ENCODE measurements around the gene PIGV. TPM values are rescaled to one million over a fixed set of nuclear protein-coding genes. Genes with fewer than 3 reads are reported as not detected.
A peak's percentile ranks its signal among the peaks of the same experiment; 100 is the strongest.

Gene PIGV
- total RNA-seq, 2 experiments from 2014 or later = 3.8 to 4.7 TPM

- H3K27me3 ChIP-seq (ENCODE audit: control insufficient read depth in 1 of 2, insufficient read depth in 2 of 2, low read length in 2 of 2) = no peaks in the 10 kb centered on the region
- DNase-seq (peak in 4 of 14 experiments; percentile 23 to 64 (median 59)), ATAC-seq (ENCODE audit: poor library complexity) (no peak)
- TF ChIP-seq CTCF (IDR thresholded peaks at IDR 0.05) = no peak
- Mint-ChIP-seq H3K9me3 (no peaks in the 10 kb centered on the region), H3K4me3 (peak overlapping the region; percentile 98), H3K36me3 (ENCODE audit: low read depth) (peaks cover 47% of the 10 kb centered on the region), H3K4me1 (ENCODE audit: low read depth) (peaks cover 85% of the 10 kb centered on the region), H3K27me3 (no peaks in the 10 kb centered on the region), H3K27ac (peak overlapping the region; percentile 96)
- H3K4me3 ChIP-seq (ENCODE audit: low read length) = peak overlapping the region; percentile 84
- ChIA-PET CTCF (interaction anchor here (0.8 to 2.1 kb wide), 8 partner anchors 14 to 183 kb away, joined by 3 to 10 read pairs (median 4); no protein-coding TSS in a partner anchor), POLR2A (interaction anchor here (0.6 to 8.3 kb wide), 16 partner anchors 9 to 449 kb away, joined by 3 to 346 read pairs (median 5); partner anchors contain the start of genes ARID1A and GPATCH3)
- H3K9me3 ChIP-seq (ENCODE audit: control insufficient read depth in 1 of 2, insufficient read depth in 1 of 2, low read length in 2 of 2) = no peaks in the 10 kb centered on the region
- peaks cover 13% of the 10 kb centered on the region for H3K36me3 ChIP-seq (ENCODE audit: insufficient read depth, low read length)
- intact Hi-C loops (cut with DNase I, micrococcal nuclease) = loop anchor here (2.0 to 10.0 kb wide), 4 partner anchors 41 to 879 kb away; partner anchors contain the start of gene STMN1 (in 1 of the 2)
- H3K4me1 ChIP-seq (ENCODE audit: insufficient read depth, low read length) = peaks cover 64% of the 10 kb centered on the region
- peak overlapping the region; percentile 77 to 95 for H3K27ac ChIP-seq (ENCODE audit: low read depth in 1 of 2, low read length in 2 of 2)
Measured at GRCh38 chr1:26785611-26786436, 1.9 kb upstream of the PIGV start.

- peak overlapping the region; percentile 95 to 97 for H3K27ac ChIP-seq (ENCODE audit: low read depth in 1 of 2, low read length in 2 of 2)
- H3K27ac Mint-ChIP-seq = peak overlapping the region; percentile 96
- no peaks in the 10 kb centered on the region for H3K9me3 Mint-ChIP-seq
- no peaks in the 10 kb centered on the region for H3K27me3 Mint-ChIP-seq
- H3K4me3 ChIP-seq (ENCODE audit: low read length) = peak overlapping the region; percentile 84
- H3K4me1 Mint-ChIP-seq (ENCODE audit: low read depth) = peaks cover 81% of the 10 kb centered on the region
- H3K9me3 ChIP-seq (ENCODE audit: control insufficient read depth in 1 of 2, insufficient read depth in 1 of 2, low read length in 2 of 2) = no peaks in the 10 kb centered on the region
- H3K27me3 ChIP-seq (ENCODE audit: control insufficient read depth in 1 of 2, insufficient read depth in 2 of 2, low read length in 2 of 2) = no peaks in the 10 kb centered on the region
- H3K4me3 Mint-ChIP-seq = peak overlapping the region; percentile 98
- TF ChIP-seq CTCF (IDR thresholded peaks at IDR 0.05) = no peak
- CTCF ChIA-PET = interaction anchor here (0.8 to 2.2 kb wide), 9 partner anchors 15 to 286 kb away, joined by 3 to 10 read pairs (median 4); no protein-coding TSS in a partner anchor
- H3K36me3 ChIP-seq (ENCODE audit: insufficient read depth, low read length) = peaks cover 18% of the 10 kb centered on the region
- intact Hi-C loops (cut with DNase I, micrococcal nuclease) = loop anchor here (2.0 to 10.0 kb wide), 4 partner anchors 42 to 879 kb away; partner anchors contain the start of gene STMN1 (in 1 of the 2)
- peaks cover 47% of the 10 kb centered on the region for H3K36me3 Mint-ChIP-seq (ENCODE audit: low read depth)
- DNase-seq = peak in 5 of 14 experiments; percentile 16 to 59 (median 48)
- H3K4me1 ChIP-seq (ENCODE audit: insufficient read depth, low read length) = peaks cover 70% of the 10 kb centered on the region
- POLR2A ChIA-PET = interaction anchor here (0.6 to 8.3 kb wide), 27 partner anchors 10 to 450 kb away, joined by 3 to 346 read pairs (median 5); partner anchors contain the start of genes ARID1A, GPATCH3, GPN2 and NUDC
- ATAC-seq (ENCODE audit: poor library complexity) = no peak
Measured at GRCh38 chr1:26786437-26787380, 1.0 kb upstream of the PIGV start.

- H3K27me3 Mint-ChIP-seq = no peaks in the 10 kb centered on the region
- peak overlapping the region; percentile 95 to 97 for H3K27ac ChIP-seq (ENCODE audit: low read depth in 1 of 2, low read length in 2 of 2)
- H3K9me3 Mint-ChIP-seq = no peaks in the 10 kb centered on the region
- H3K9me3 ChIP-seq (ENCODE audit: control insufficient read depth in 1 of 2, insufficient read depth in 1 of 2, low read length in 2 of 2) = no peaks in the 10 kb centered on the region
- peak overlapping the region; percentile 98 for H3K4me3 Mint-ChIP-seq
- peaks cover 70% of the 10 kb centered on the region for H3K4me1 ChIP-seq (ENCODE audit: insufficient read depth, low read length)
- H3K36me3 ChIP-seq (ENCODE audit: insufficient read depth, low read length) = peaks cover 20% of the 10 kb centered on the region
- peak overlapping the region; percentile 96 for H3K27ac Mint-ChIP-seq
- TF ChIP-seq CTCF (IDR thresholded peaks at IDR 0.05) = no peak
- no peaks in the 10 kb centered on the region for H3K27me3 ChIP-seq (ENCODE audit: control insufficient read depth in 1 of 2, insufficient read depth in 2 of 2, low read length in 2 of 2)
- ChIA-PET CTCF (interaction anchor here (0.8 to 4.8 kb wide), 7 partner anchors 12 to 287 kb away, joined by 3 to 80 read pairs (median 7); no protein-coding TSS in a partner anchor), POLR2A (interaction anchor here (0.8 to 8.3 kb wide), 24 partner anchors 9 to 1765 kb away, joined by 3 to 346 read pairs (median 8); partner anchors contain the start of genes ARID1A, GPATCH3, GPN2 and NUDC)
- intact Hi-C loops (cut with DNase I, micrococcal nuclease) = loop anchor here (2.0 to 10.0 kb wide), 4 partner anchors 43 to 880 kb away; partner anchors contain the start of gene STMN1 (in 1 of the 2)
- DNase-seq (peak in 7 of 14 experiments; percentile 38 to 91 (median 66)), ATAC-seq (ENCODE audit: poor library complexity) (peak; percentile 35)
- H3K4me3 ChIP-seq (ENCODE audit: low read length) = peak overlapping the region; percentile 84
- H3K4me1 Mint-ChIP-seq (ENCODE audit: low read depth) = peaks cover 77% of the 10 kb centered on the region
- peaks cover 43% of the 10 kb centered on the region for H3K36me3 Mint-ChIP-seq (ENCODE audit: low read depth)
Measured at GRCh38 chr1:26787381-26787705, 407 bp upstream of the PIGV start.
